H1 (cell line): ENCODE results near the gene ZNF92. TPM values are rescaled to one million over a fixed set of nuclear protein-coding genes. Genes with fewer than 3 reads are reported as not detected.

Experiments
- ASH2L ChIP-seq: fragments of 200-600, 300-600 bp; sonication (generic); IDR thresholded peaks from one replicate; pipeline ENCODE4 v1.7.1; 2017; ENCODE audit warnings: low read length
- CEBPB ChIP-seq: IDR thresholded peaks from 2 replicates; pipeline ENCODE4 v1.6.1; 2012; ENCODE audit warnings: low read depth, low read length
- CHD2 ChIP-seq: IDR thresholded peaks from 2 replicates; pipeline ENCODE4 v1.6.1; 2012; ENCODE audit warnings: low read length, improper control_type of control experiment
- CREB1 ChIP-seq: IDR thresholded peaks from 2 replicates; pipeline ENCODE4 v1.6.1; 2012; ENCODE audit warnings: inconsistent platforms
- GTF2F1 ChIP-seq: IDR thresholded peaks from 2 replicates; pipeline ENCODE4 v1.6.1; 2012; ENCODE audit warnings: low read depth, low read length, improper control_type of control experiment, borderline replicate concordance
- HDAC2 ChIP-seq, 2 experiments: fragments of 300-600 bp in 1 of 2; sonication (generic) in 1 of 2; IDR thresholded peaks; 2 replicates each; pipeline ENCODE4 v1.6.1; 2011 to 2012; ENCODE audit warnings: low read depth in 2 of 2, low read length in 2 of 2, mild to moderate bottlenecking in 2 of 2, moderate library complexity in 2 of 2, borderline replicate concordance in 1 of 2, inconsistent platforms in 1 of 2
- PHF8 ChIP-seq: fragments of 200-600 bp; sonication (generic); conservative IDR thresholded peaks from 2 replicates; pipeline ENCODE4 v1.7.1; 2012; ENCODE audit warnings: low read depth, mild to moderate bottlenecking, inconsistent platforms, low read length, moderate library complexity
- POLR2A ChIP-seq, 2 experiments: IDR thresholded peaks; 1 replicate in 1 of 2; 2 replicates in 1 of 2; pipeline ENCODE4 v1.6.1; 2011; ENCODE audit warnings: low read depth in 2 of 2, low read length in 2 of 2, mild to moderate bottlenecking in 2 of 2; ENCODE audit errors: control extremely low read depth in 1 of 2
- RBBP5 ChIP-seq: IDR thresholded peaks from 2 replicates; pipeline ENCODE4 v1.7.1; 2012; ENCODE audit warnings: low read depth, mild to moderate bottlenecking, inconsistent platforms, low read length, moderate library complexity, borderline replicate concordance
- SIN3A ChIP-seq, 2 experiments: IDR thresholded peaks in 1 of 2; conservative IDR thresholded peaks in 1 of 2; 2 replicates each; pipeline ENCODE4 v1.6.1; 2011 to 2012; ENCODE audit warnings: low read length in 2 of 2, improper control_type of control experiment in 1 of 2, low read depth in 1 of 2, mild to moderate bottlenecking in 1 of 2
- SP1 ChIP-seq: IDR thresholded peaks from 2 replicates; pipeline ENCODE4 v1.6.1; 2011; ENCODE audit warnings: low read depth, low read length
- SP2 ChIP-seq: IDR thresholded peaks from 2 replicates; pipeline ENCODE4 v1.6.1; 2012; ENCODE audit warnings: mild to moderate bottlenecking, low read length, inconsistent platforms
- SP4 ChIP-seq: IDR thresholded peaks from 2 replicates; pipeline ENCODE4 v1.6.1; 2012; ENCODE audit warnings: low read length, inconsistent platforms
- SUZ12 ChIP-seq: fragments of 200-600 bp; sonication (generic); IDR thresholded peaks from 2 replicates; pipeline ENCODE4 v1.6.1; 2012; ENCODE audit warnings: mild to moderate bottlenecking, inconsistent platforms, low read length, moderate library complexity, mixed read lengths
- TBP ChIP-seq: IDR thresholded peaks from 2 replicates; pipeline ENCODE4 v1.6.1; 2011; ENCODE audit warnings: low read depth, low read length, improper control_type of control experiment
- polyA plus RNA-seq, 7 experiments: library from polyadenylated mRNA; depleted of rRNA in 3 of 7; stranded (reverse) in 5 of 7; unstranded in 2 of 7; fragments of >200 nt in 5 of 7; fragments of 200-250 nt in 2 of 7; gene quantifications; 1 replicate in 5 of 7; 2 replicates in 1 of 7; 4 replicates in 1 of 7; pipeline versions ENCODE4 v1.2.1 to v1.2.3, GENCODE V29; 2011 to 2013; ENCODE audit warnings: missing spikeins in 2 of 7, mixed read lengths in 2 of 7
- total RNA-seq: library from RNA; stranded (reverse); fragmentation: NEBNext Ultra II Directional; extraction: Animal tissue kit (Norgen Biotek cat#: 25700); gene quantifications from 2 replicates; pipeline ENCODE4 v1.2.1, GENCODE V29; 2021
- TF ChIP-seq, protein P1 (sequence below): IDR thresholded peaks from 2 replicates; pipeline ENCODE4 v1.6.1; 2012; ENCODE audit warnings: inconsistent platforms

ZNF92 gene
- total and polyA plus RNA-seq, 2 of the 8 experiments (the other 6 are each of a cell fraction or from before 2014, with no cell fraction given), result 2.8 to 39.8 TPM

DNA sequence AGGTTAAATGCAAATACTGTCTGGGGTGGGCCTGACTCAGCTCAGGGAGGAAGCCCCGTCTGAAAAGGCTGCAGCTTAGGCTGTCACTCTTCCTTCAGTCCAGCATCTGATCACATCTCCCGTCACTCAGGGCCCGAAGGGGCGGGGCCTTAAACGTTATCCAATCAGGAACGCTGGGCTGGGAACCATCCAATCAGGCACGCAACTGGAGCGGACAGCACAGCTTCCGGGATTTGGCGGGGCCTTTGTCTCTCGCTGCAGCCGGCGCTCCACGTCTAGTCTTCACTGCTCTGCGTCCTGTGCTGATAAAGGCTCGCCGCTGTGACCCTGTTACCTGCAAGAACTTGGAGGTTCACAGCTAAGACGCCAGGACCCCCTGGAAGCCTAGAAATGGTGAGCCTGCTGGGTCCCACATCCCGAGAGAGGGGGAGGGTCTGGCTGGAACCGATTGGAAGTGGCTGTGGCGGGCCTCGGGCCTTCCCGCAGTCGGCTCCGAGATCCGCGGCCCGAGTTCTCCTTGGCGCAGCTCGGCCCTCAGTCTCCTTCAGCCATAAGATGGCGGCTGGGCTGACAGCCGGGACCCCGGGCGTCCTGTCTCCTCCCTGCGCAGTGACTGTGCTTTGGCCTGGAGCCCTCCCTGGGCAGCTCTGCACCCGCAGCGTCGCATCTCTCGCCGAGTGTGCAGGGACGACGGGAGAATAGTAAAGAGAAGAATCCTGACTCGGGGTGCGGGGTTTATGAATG is at the start of gene ZNF92 (continued):
- TF ChIP-seq GTF2F1 (peak; percentile 88), SUZ12 (no peak), POLR2A (IDR thresholded peaks at IDR 0.05; ENCODE audit: control extremely low read depth in 1 of 2, low read depth in 2 of 2, low read length in 2 of 2) (peak; percentile 97 to 99), SP2 (peak; percentile 26; the same call in 1 of the 2 replicates), CREB1 (peak; percentile 20), ASH2L (peak; percentile 91), SP1 (peak; percentile 91), RBBP5 (peak; percentile 68), SP4 (peak; percentile 52; the same call in 1 of the 2 replicates), HDAC2 (IDR thresholded peaks at IDR 0.05; ENCODE audit: borderline replicate concordance in 1 of 2, low read depth in 2 of 2, low read length in 2 of 2) (peak; percentile 19 to 30; a peak in 1 of 4 replicates), CHD2 (peak; percentile 74), TBP (peak; percentile 96), SIN3A (conservative IDR thresholded peaks at IDR 0.05 in 1 of 2, IDR thresholded peaks at IDR 0.05 in 1 of 2; ENCODE audit: low read depth in 1 of 2, low read length in 2 of 2) (peak; percentile 63 to 85; a peak in 1 of 4 replicates), PHF8 (peak; percentile 89), CEBPB (no peak)
- TF ChIP-seq, protein P1, sequence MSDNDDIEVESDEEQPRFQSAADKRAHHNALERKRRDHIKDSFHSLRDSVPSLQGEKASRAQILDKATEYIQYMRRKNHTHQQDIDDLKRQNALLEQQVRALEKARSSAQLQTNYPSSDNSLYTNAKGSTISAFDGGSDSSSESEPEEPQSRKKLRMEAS, result 0 out of 2 replicates have a peak, but pooled peaks have one; percentile 22
